GM19467 (cell line): ENCODE data around the gene AKAP17A.

ENCODE experiments used
- ATAC-seq: cut with Tn5 transposase; IDR thresholded peaks from one replicate; pipeline ENCODE4 v1.9.1; 2021; ENCODE audit warnings: mild to moderate bottlenecking, moderate library complexity; ENCODE audit not compliant: unreplicated experiment

The AKAP17A gene

GRCh38 chrX:1582686-1583437 is 8.5 kb upstream of the AKAP17A start:
- ATAC-seq = peak; percentile 51

DNA sequence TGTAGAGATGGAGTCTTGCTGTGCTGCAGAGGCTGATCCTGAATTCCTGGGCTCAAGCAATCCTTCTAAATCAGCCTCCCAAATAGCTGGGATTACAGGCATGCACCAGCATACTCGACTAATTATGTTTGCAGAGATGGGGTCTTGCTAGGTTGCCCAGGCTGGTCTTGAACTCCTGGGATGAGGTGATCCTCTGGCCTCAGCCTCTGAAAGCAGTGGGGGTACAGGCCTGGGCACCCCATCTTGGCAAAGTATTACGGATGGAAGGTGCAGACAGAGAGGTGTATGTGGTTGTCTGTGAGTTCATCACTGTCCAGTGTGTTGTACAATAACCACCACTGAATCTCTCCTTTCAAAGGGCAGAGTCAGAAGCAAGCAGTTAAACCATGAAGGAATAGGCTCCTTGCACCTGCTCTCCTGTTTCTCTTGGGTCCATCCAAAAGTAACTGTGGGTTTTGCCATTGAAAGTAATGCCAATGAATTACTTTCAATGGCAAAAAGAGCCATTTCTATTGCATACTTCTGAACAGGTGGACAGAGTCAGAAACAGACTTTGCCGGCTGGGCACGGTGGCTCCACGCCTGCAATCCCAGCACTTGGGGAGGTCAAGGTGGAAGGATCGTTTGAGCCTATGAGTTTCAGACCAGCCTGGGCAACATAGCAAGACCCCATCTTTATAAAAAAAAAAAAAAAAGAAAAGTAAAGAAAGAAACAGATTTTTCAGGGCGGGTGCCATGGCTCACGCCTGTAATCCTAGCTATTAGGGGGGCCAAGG is 7.0 kb upstream of the AKAP17A start:
- ATAC-seq = no peak

DNA sequence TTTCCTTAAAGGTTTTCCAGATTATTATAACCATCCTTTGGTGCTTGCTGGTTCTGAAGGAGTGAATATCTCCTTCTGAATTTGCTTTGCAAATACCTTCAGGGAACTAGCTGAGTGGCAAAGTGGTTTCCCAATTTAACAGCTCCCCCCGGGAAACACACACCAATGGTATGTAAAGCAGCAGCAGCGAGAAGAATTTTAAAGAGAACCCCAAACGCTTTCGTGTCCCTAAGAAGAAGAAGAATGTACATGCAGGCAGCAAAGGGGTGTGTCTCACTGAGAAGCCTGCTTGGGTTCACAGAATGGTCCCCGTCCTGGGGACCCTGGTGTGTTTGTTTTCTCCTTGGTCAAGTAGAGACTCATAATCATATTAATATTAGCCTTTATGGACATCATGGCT is 4.2 kb upstream of the AKAP17A start:
- no peak for ATAC-seq

GRCh38 chrX:1589356-1590130 is 1.9 kb upstream of the AKAP17A start:
- ATAC-seq = no peak

GRCh38 chrX:1591863-1592469 is 562 bp downstream of the AKAP17A start:
- peak; percentile 6 for ATAC-seq

- ATAC-seq = peak; percentile 42
Observed at GRCh38 chrX:1592470-1593142, 1.2 kb downstream of the AKAP17A start.

DNA sequence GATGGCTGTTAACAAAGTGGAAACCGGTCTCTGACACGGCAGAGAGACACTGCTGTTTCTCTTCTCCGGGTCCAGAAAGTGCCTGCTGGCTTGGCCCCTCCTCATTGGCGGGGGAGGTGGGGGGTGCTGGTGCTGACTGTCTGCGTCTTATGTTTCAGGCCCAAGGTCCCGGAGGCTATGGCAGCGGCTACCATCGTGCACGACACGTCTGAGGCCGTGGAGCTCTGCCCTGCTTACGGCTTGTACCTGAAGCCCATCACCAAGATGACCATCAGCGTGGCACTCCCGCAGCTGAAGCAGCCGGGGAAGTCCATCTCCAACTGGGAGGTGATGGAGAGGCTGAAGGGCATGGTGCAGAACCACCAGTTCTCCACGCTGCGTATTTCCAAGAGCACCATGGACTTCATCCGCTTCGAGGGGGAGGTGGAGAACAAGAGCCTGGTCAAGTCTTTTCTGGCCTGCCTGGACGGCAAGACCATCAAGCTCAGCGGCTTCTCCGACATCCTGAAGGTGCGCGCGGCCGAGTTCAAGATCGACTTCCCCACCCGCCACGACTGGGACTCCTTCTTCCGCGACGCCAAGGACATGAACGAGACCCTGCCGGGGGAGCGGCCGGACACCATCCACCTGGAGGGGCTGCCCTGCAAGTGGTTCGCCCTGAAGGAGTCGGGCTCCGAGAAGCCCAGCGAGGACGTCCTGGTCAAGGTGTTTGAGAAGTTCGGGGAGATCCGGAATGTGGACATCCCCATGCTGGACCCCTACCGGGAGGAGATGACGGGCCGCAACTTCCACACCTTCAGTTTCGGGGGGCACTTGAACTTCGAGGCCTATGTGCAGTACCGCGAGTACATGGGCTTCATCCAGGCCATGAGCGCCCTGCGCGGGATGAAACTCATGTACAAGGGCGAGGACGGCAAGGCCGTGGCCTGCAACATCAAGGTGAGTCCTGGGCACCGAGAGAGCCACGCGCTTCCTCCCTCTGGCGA is 2.2 kb downstream of the AKAP17A start:
- ATAC-seq = no peak

DNA sequence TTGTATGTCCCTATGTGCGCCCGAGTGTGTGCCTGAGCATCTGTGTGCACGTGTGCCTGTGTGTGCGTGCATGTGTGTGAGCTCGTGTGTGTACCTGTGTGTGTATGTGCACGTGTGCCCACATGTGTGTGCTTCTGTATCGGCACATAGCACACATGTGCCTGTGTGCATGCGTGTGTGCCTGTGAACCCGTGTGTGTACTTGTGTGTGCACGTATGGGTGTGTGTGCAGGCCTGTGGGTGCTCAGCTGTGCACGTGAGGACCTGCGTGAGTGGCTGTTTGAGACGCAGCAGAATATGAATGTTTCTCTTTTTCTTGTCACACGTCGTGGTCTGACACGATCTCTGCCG is 4.3 kb downstream of the AKAP17A start:
- ATAC-seq = no peak

DNA sequence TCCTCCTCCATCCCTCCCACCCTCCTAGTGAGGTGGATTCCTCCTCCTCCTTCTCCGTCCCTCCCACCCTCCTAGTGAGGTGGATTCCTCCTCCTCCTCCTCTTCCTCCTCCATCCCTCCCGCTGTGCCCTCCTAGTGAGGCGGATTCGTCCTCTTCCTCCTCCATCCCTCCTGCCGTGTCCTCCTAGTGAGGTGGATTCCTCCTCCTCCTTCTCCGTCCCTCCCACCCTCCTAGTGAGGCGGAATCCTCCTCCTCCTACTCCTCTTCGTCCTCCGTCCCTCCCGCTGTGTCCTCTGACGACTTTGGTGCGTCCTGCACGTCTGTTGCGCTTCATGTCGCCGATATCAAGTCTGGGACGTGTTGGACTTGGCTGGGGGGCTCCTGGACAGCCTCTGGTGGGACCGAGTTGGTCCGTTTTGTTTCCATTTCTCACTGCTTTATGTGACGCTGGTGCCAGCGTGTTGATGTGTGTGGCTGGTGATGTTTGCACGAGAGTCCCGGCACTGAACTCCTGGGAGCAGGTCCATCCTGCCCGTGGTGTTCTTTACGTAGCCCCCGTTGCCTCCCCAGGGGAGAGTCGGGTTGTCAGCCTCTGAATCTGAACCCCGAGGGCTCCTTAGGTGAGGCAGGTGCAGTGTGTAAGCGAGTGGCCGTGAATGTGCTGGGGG is 5.4 kb downstream of the AKAP17A start:
- no peak for ATAC-seq

DNA sequence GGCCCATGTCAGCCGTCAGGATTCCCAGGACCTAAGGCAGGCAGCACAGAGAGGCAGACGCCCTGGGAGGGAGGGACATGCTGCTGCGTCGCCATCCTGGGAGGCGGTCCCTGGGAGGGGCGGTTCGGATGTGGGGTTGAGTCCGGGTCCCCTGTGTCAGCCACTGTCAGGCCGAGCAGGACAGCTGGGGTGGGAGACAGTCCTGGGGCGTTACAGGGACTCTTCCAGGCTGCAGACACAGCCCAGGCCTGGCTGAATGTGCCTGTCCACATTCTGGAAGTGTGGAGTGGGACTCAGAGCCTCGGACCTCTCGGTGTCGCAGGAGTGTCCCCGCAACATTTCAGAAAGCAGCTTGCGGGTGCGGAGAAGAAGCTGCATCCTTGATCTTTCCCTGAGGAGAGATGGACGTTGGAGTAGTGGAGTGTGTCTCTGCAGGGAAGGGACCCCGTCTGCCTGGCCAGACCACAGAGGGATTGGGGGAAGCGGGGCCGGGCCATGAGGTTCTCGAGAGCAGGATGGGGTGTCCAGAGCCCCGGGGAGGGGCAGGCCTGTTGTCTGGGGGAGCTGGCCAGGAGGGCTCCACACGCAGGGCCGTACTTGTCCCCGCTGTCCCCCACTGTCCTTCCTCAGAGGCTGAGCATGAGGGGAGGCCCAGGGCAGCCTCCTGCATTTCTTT is 6.1 kb downstream of the AKAP17A start:
- ATAC-seq = no peak

GRCh38 chrX:1598021-1598875 is 6.8 kb downstream of the AKAP17A start:
- no peak for ATAC-seq

DNA sequence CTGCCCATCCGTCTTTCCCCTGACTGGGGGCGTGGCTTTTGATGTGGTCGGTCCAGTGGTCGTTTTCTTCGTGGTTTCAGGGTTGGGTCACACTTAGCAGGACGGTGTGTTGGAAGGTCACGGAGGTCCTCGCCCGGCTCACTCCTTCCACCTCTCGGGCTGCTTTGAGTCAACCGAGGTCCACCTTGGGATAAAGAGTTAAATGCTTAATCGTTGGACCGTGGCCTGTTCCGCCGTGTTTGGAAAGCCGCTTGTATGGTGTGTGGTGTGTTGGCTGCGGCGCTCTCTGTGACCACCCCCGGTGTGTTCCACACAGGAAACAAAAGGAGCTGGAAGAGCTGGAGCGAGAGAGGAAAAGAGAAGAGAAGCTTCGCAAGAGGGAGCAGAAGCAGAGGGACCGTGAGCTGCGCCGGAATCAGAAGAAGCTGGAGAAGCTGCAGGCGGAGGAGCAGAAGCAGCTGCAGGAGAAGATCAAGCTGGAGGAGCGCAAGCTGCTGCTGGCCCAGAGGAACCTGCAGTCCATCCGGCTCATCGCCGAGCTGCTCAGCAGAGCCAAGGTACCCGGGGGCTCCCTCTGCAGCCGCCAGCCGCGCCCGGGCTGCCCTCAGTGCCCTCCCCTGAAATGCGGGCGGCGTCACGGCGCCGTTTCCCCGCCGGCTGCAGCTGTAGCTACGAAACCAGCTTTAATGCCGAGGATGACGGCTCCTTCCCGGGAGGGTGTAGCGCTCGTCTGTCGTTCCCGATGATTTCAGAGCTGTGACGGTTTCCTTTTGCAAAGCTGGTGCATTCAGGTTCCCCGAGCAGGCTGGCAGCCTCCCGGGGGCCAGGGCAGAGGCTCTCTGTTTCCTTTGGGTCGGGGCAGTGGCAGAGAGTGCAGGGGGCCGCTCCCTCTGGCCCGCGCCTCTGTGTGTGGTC is 7.7 kb downstream of the AKAP17A start:
- no peak for ATAC-seq

DNA sequence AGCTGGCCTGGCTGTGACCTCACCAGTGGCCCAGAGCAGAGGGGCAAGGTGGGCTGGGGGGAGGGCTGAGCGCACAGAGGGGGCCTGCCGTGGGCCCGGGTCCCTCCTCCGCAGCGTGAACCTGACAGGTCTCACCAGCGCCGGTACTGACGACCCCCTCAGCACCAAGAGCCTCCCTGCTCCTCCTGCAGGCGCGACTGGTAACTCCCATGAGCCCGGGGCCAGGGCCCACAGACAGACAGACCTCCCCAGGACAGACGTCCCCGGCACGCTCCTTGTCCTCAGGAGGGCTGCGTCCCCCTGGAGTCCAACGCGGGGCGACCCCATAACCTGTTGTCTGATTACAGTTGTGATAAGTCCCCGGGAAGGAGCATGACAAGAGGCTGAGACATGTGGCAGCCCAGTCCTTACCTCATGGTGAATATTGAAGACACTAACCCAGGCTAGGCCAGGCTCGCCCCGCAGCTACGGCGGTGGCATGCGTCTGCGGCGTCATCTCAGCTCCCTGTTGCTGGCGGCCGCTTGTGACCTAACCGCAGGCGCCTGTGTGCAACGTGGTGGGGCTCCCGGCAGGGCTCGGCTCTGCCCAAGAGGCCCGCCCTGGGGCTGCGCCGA is 8.5 kb downstream of the AKAP17A start:
- ATAC-seq = no peak

DNA sequence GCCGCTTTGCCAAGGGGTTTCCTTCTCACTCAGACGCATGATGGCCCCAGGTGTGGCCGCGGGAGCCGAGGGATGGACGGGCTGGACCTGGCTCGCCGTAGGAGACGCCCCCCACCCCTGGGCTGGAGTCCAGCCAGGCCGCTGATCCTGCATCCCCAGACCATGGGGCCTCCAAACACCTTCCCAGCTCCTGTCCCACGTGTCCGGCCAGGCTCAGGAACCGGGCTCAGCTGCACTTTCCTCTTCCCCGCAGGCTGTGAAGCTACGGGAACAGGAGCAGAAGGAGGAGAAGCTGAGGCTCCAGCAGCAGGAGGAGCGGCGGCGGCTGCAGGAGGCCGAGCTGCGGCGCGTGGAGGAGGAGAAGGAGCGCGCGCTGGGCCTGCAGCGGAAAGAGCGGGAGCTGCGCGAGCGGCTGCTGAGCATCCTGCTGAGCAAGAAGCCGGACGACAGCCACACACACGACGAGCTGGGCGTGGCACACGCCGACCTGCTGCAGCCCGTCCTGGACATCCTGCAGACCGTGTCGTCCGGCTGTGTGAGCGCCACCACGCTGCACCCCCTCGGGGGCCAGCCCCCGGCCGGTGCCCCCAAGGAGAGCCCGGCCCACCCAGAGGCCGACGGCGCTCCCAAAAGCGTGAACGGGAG is 9.1 kb downstream of the AKAP17A start:
- no peak for ATAC-seq

DNA sequence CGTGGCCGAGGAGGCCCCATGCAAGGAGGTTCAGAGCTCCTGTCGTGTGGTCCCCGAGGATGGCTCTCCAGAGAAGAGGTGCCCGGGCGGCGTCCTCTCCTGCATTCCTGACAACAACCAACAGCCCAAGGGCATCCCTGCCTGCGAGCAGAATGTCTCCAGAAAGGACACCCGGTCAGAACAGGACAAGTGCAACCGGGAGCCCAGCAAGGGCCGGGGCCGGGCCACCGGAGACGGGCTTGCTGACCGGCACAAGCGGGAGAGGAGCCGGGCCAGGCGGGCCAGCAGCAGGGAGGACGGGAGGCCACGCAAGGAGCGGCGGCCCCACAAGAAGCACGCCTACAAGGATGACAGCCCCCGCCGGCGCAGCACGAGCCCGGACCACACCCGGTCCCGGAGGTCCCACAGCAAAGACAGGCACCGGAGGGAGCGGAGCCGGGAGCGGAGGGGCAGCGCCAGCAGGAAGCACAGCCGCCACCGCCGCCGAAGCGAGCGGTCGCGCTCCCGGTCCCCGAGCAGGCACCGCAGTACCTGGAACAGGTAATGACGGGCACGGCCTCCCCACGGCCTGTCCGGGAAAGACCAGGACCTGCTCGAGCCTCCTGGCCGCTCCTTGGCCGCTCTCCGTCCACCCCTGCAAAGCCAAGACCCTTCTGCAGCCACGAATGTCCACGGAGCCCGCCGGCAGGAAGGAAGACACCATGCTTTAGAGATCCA is 9.8 kb downstream of the AKAP17A start:
- ATAC-seq = no peak
